OCI-LY1 (cell line): Measurements from ENCODE around the gene RNFT2.

Source experiments
- H2AFZ ChIP-seq: fragments of 200-600 bp; sonication (generic), shearing (Covaris generic); 2 replicates; pipeline ENCODE4 v1.6.0; 2014; ENCODE audit warnings: antibody characterized with exemption, mild to moderate bottlenecking, low read length
- H3F3A ChIP-seq: fragments of 200-600 bp; sonication (generic), shearing (Covaris generic); 2 replicates; pipeline ENCODE4 v1.6.0; 2014; ENCODE audit warnings: mild to moderate bottlenecking, antibody characterized with exemption, low read length, moderate library complexity; ENCODE audit not compliant: insufficient read depth
- H3K27ac ChIP-seq: fragments of 200-600 bp; sonication (generic); 2 replicates; pipeline ENCODE4 v1.5.1; 2014; ENCODE audit warnings: low read length, mixed run types, mild to moderate bottlenecking, low read depth; ENCODE audit not compliant: poor library complexity, severe bottlenecking
- H3K27me3 ChIP-seq: fragments of 200-600 bp; sonication (generic); 2 replicates; pipeline ENCODE4 v1.6.0; 2014; ENCODE audit warnings: antibody characterized with exemption, mild to moderate bottlenecking, low read length, moderate library complexity; ENCODE audit not compliant: insufficient read depth
- H3K36me3 ChIP-seq: fragments of 200-600 bp; sonication (generic); 2 replicates; pipeline ENCODE4 v1.6.1; 2014; ENCODE audit warnings: mild to moderate bottlenecking, antibody characterized with exemption, low read length, moderate library complexity, mixed read lengths; ENCODE audit not compliant: insufficient read depth
- H3K4me1 ChIP-seq: fragments of 200-600 bp; sonication (generic); 2 replicates; pipeline ENCODE4 v1.5.1; 2014; ENCODE audit warnings: mild to moderate bottlenecking, low read length, moderate library complexity; ENCODE audit not compliant: insufficient read depth, severe bottlenecking
- H3K4me2 ChIP-seq: fragments of 200-600 bp; sonication (generic), shearing (Covaris generic); 2 replicates; pipeline ENCODE4 v1.6.1; 2014; ENCODE audit warnings: low read length
- H3K4me3 ChIP-seq: fragments of 200-600 bp; sonication (generic); 2 replicates; pipeline ENCODE4 v1.5.1; 2014; ENCODE audit warnings: low read length, low read depth, mild to moderate bottlenecking, mixed read lengths; ENCODE audit not compliant: poor library complexity, severe bottlenecking
- H3K79me2 ChIP-seq: fragments of 200-600 bp; shearing (Covaris generic); 2 replicates; pipeline ENCODE4 v1.6.1; 2016; ENCODE audit warnings: mixed run types, low read length, mixed read lengths; ENCODE audit not compliant: insufficient read depth
- H3K9ac ChIP-seq: fragments of 200-600 bp; sonication (generic), shearing (Covaris generic); 2 replicates; pipeline ENCODE4 v1.6.1; 2014; ENCODE audit warnings: mild to moderate bottlenecking, low read length, mixed read lengths
- H3K9me2 ChIP-seq: fragments of 200-600 bp; sonication (generic), shearing (Covaris generic); 2 replicates; pipeline ENCODE4 v1.6.1; 2014; ENCODE audit warnings: low read depth, mild to moderate bottlenecking, low read length, mixed read lengths
- H3K9me3 ChIP-seq: fragments of 200-600 bp; shearing (Covaris generic); 2 replicates; pipeline ENCODE4 v1.6.1; 2014; ENCODE audit warnings: low read length, mixed read lengths
- H4K20me1 ChIP-seq: fragments of 200-600 bp; sonication (generic), shearing (Covaris generic); 2 replicates; pipeline ENCODE4 v1.6.0; 2016; ENCODE audit warnings: mild to moderate bottlenecking, low read length; ENCODE audit not compliant: insufficient read depth
- CTCF ChIP-seq: fragments of 200-600 bp; sonication (generic), shearing (Covaris generic); IDR thresholded peaks from 2 replicates; pipeline ENCODE4 v1.5.1; 2017; ENCODE audit warnings: mild to moderate bottlenecking, antibody characterized with exemption, low read length, moderate library complexity, mixed read lengths
- EZH2 ChIP-seq: fragments of 200-600 bp; sonication (generic), shearing (Covaris generic); IDR thresholded peaks from 2 replicates; pipeline ENCODE4 v1.8.0; 2017; ENCODE audit warnings: borderline replicate concordance, mixed run types, mild to moderate bottlenecking, antibody characterized with exemption, low read length, moderate library complexity, mixed read lengths

RNFT2 gene

GRCh38 chr12:116691205-116691604 lies 46.9 kb upstream of the RNFT2 start:
- no peaks in the 10 kb centered on the region for H4K20me1 ChIP-seq
- no peaks in the 10 kb centered on the region for H3K9me3 ChIP-seq
- H3K9ac ChIP-seq: no peak overlapping the region
- H3K4me1 ChIP-seq: peaks cover 37% of the 10 kb centered on the region
- no peaks in the 10 kb centered on the region for H3K9me2 ChIP-seq
- H3K79me2 ChIP-seq: no peaks in the 10 kb centered on the region
- no peak overlapping the region for H2AFZ ChIP-seq
- no peaks in the 10 kb centered on the region for H3K36me3 ChIP-seq
- TF ChIP-seq CTCF (no peak), EZH2 (no peak)
- H3K27ac ChIP-seq: no peak overlapping the region
- H3K4me2 ChIP-seq: no peak overlapping the region
- no peaks in the 10 kb centered on the region for H3F3A ChIP-seq
- 0 out of 2 replicates have a peak, but pooled peaks cover 4% of the 10 kb centered on the region for H3K27me3 ChIP-seq
- H3K4me3 ChIP-seq: no peak overlapping the region

GRCh38 chr12:116691636-116692035 lies 46.5 kb upstream of the RNFT2 start:
- no peaks in the 10 kb centered on the region for H4K20me1 ChIP-seq
- no peaks in the 10 kb centered on the region for H3F3A ChIP-seq
- H3K79me2 ChIP-seq: no peaks in the 10 kb centered on the region
- H3K4me2 ChIP-seq: no peak overlapping the region
- no peak overlapping the region for H3K9ac ChIP-seq
- TF ChIP-seq EZH2: no peak
- no peak for TF ChIP-seq CTCF
- H2AFZ ChIP-seq: no peak overlapping the region
- H3K36me3 ChIP-seq: no peaks in the 10 kb centered on the region
- 0 out of 2 replicates have a peak, but pooled peaks cover 4% of the 10 kb centered on the region for H3K27me3 ChIP-seq
- H3K4me3 ChIP-seq: no peak overlapping the region
- no peaks in the 10 kb centered on the region for H3K9me3 ChIP-seq
- H3K9me2 ChIP-seq: no peaks in the 10 kb centered on the region
- peaks cover 37% of the 10 kb centered on the region for H3K4me1 ChIP-seq
- no peak overlapping the region for H3K27ac ChIP-seq

DNA sequence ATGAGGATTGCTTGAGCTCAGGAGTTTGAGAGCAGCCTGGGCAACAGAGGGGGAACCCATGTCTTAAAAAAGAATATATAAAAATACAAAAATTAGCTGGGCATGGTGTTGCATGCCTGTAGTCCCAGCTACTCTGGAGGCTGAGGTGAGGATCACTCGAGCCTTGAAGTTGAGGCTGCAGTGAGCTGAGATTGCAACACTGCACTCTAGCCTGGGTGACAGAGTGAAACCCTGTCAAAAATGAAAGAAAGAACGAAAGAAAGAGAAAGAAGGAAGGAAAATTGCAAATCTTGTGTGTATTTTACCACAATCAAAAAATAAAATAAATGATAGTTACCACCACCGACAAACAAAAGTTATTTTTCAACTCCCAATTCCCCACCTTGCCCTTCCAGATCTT lies 45.5 kb upstream of the RNFT2 start:
- H3K9ac ChIP-seq: no peak overlapping the region
- H2AFZ ChIP-seq: no peak overlapping the region

More for the DNA sequence above, 45.5 kb upstream of the RNFT2 start:
- Histone ChIP-seq H4K20me1 (no peaks in the 10 kb centered on the region), H3K9me3 (no peaks in the 10 kb centered on the region), H3K4me3 (no peak overlapping the region), H3K27me3 (0 out of 2 replicates have a peak, but pooled peaks cover 4% of the 10 kb centered on the region), H3K27ac (no peak overlapping the region), H3K79me2 (no peaks in the 10 kb centered on the region), H3K4me2 (no peak overlapping the region), H3K4me1 (peaks cover 37% of the 10 kb centered on the region), H3F3A (no peaks in the 10 kb centered on the region), H3K9me2 (no peaks in the 10 kb centered on the region), H3K36me3 (no peaks in the 10 kb centered on the region)
- TF ChIP-seq EZH2: no peak
- TF ChIP-seq CTCF: no peak
